ACC112 (cell line): Measurements from ENCODE around the gene RNF144A.

Experiments
- H2AFZ ChIP-seq: fragments of 200-600 bp; sonication (generic); one replicate; pipeline ENCODE4 v1.6.0; 2017; ENCODE audit warnings: antibody characterized with exemption, low read length; ENCODE audit not compliant: unreplicated experiment
- H3K27ac ChIP-seq: fragments of 200-600 bp; sonication (generic); 2 replicates; pipeline ENCODE4 v1.5.1; 2014; ENCODE audit warnings: low read depth, mild to moderate bottlenecking, antibody characterized with exemption, low read length, moderate library complexity
- H3K27me3 ChIP-seq: fragments of 200-600 bp; sonication (generic); 2 replicates; pipeline ENCODE4 v1.6.1; 2014; ENCODE audit warnings: mild to moderate bottlenecking, antibody characterized with exemption, low read length, moderate library complexity, mixed read lengths; ENCODE audit not compliant: insufficient read depth
- H3K36me3 ChIP-seq: fragments of 200-600 bp; sonication (generic); 2 replicates; pipeline ENCODE4 v1.6.1; 2016; ENCODE audit warnings: mild to moderate bottlenecking, antibody characterized with exemption, low read length, moderate library complexity, mixed read lengths; ENCODE audit not compliant: insufficient read depth
- H3K4me1 ChIP-seq: fragments of 200-600 bp; sonication (generic); one replicate; pipeline ENCODE4 v1.6.1; 2016; ENCODE audit warnings: low read length, mixed read lengths; ENCODE audit not compliant: insufficient read depth, unreplicated experiment, control insufficient read depth
- H3K4me3 ChIP-seq: fragments of 200-600 bp; sonication (generic); 2 replicates; pipeline ENCODE4 v1.5.1; 2014; ENCODE audit warnings: mild to moderate bottlenecking, low read depth, low read length
- H3K79me2 ChIP-seq: fragments of 200-600 bp; sonication (generic); one replicate; pipeline ENCODE4 v1.6.0; 2016; ENCODE audit warnings: low read length; ENCODE audit not compliant: control insufficient read depth, unreplicated experiment, insufficient read depth

Gene RNF144A

GRCh38 chr2:7093376-7093775 is 176.2 kb downstream of the RNF144A start:
- Histone ChIP-seq H3K79me2 (no peaks in the 10 kb centered on the region), H3K27ac (no peak overlapping the region), H3K27me3 (peaks cover 12% of the 10 kb centered on the region; the same call in 1 of the 2 replicates), H3K36me3 (no peaks in the 10 kb centered on the region), H2AFZ (no peak overlapping the region), H3K4me1 (no peaks in the 10 kb centered on the region), H3K4me3 (no peak overlapping the region)
